Right atrium auricular region (tissue), 2 donors: ENCODE data around the gene CDCA3. TPM values are rescaled to one million over a fixed set of nuclear protein-coding genes. Genes with fewer than 3 reads are reported as not detected.

Source experiments
- DNase-seq: peaks from one replicate; pipeline ENCODE4 v3.0.0-alpha.2; 2019; ENCODE audit warnings: low spot score
- H3K27ac ChIP-seq, 2 donors: fragments of 200-600 bp; sonication (generic); 1 replicate in 1 of 2; 2 replicates in 1 of 2; pipeline ENCODE4 v1.5.1; 2016 to 2019
- H3K27me3 ChIP-seq, 2 donors: fragments of 200-600 bp; sonication (generic); one replicate each; pipeline versions ENCODE4 v1.5.1 to v1.6.0; 2017 to 2019
- H3K36me3 ChIP-seq: fragments of 200-600 bp; sonication (generic); one replicate; pipeline ENCODE4 v1.5.1; 2016
- H3K4me1 ChIP-seq, 2 donors: fragments of 200-600 bp; sonication (generic); one replicate each; pipeline versions ENCODE4 v1.5.1 to v1.6.0; 2017 to 2019
- H3K4me3 ChIP-seq, 2 donors: fragments of 200-600 bp; sonication (generic); 1 replicate in 1 of 2; 2 replicates in 1 of 2; pipeline ENCODE4 v1.5.1; 2017 to 2019; ENCODE audit warnings: mild to moderate bottlenecking in 1 of 2, moderate library complexity in 1 of 2
- H3K9me3 ChIP-seq, 2 donors: fragments of 200-600 bp; sonication (generic); one replicate each; pipeline ENCODE4 v1.5.1; 2019
- CTCF ChIP-seq, 2 donors: fragments of 200-600 bp; sonication (generic); IDR thresholded peaks; one replicate each; pipeline ENCODE4 v1.5.1; 2019; ENCODE audit warnings: antibody characterized with exemption in 2 of 2
- total RNA-seq, 2 donors: library from RNA; depleted of rRNA; stranded (reverse); fragments of >200 nt; gene quantifications; one replicate each; pipeline ENCODE4 v1.1.0, GENCODE V29; 2016

Gene CDCA3
- total RNA-seq, 2 donors from 2014 or later = 0.39 to 1.7 TPM

GRCh38 chr12:6818222-6818621, 32.9 kb downstream of the CDCA3 start:
- Histone ChIP-seq H3K36me3 (no peaks in the 10 kb centered on the region), H3K27ac (no peak overlapping the region), H3K27me3 (no peaks in the 10 kb centered on the region), H3K4me3 (no peak overlapping the region), H3K9me3 (no peaks in the 10 kb centered on the region), H3K4me1 (peaks cover 3 to 19% of the 10 kb centered on the region in 2 donors)
- no peak for DNase-seq
- TF ChIP-seq CTCF (IDR thresholded peaks at IDR 0.05) = no peak

GRCh38 chr12:6817662-6818157, 33.4 kb downstream of the CDCA3 start:
- no peaks in the 10 kb centered on the region for H3K9me3 ChIP-seq
- no peak overlapping the region for H3K27ac ChIP-seq
- H3K4me1 ChIP-seq = peaks cover 3 to 19% of the 10 kb centered on the region in 2 donors
- DNase-seq = no peak
- H3K4me3 ChIP-seq = no peak overlapping the region
- no peaks in the 10 kb centered on the region for H3K27me3 ChIP-seq
- no peaks in the 10 kb centered on the region for H3K36me3 ChIP-seq
- TF ChIP-seq CTCF (IDR thresholded peaks at IDR 0.05) = no peak

GRCh38 chr12:6817098-6817497, 34.0 kb downstream of the CDCA3 start:
- DNase-seq = no peak
- no peak overlapping the region for H3K4me3 ChIP-seq
- no peak for TF ChIP-seq CTCF (IDR thresholded peaks at IDR 0.05)
- no peaks in the 10 kb centered on the region for H3K27me3 ChIP-seq
- H3K36me3 ChIP-seq = no peaks in the 10 kb centered on the region
- H3K9me3 ChIP-seq = no peaks in the 10 kb centered on the region
- H3K27ac ChIP-seq = no peak overlapping the region
- peaks cover 3 to 14% of the 10 kb centered on the region in 2 donors for H3K4me1 ChIP-seq

GRCh38 chr12:6816598-6816997, 34.5 kb downstream of the CDCA3 start:
- no peaks in the 10 kb centered on the region for H3K36me3 ChIP-seq
- no peak for DNase-seq
- no peak overlapping the region for H3K4me3 ChIP-seq
- H3K4me1 ChIP-seq = peaks cover 3 to 9% of the 10 kb centered on the region in 2 donors
- H3K27ac ChIP-seq = no peak overlapping the region
- no peaks in the 10 kb centered on the region for H3K27me3 ChIP-seq
- no peaks in the 10 kb centered on the region for H3K9me3 ChIP-seq
- no peak for TF ChIP-seq CTCF (IDR thresholded peaks at IDR 0.05)

- no peaks in the 10 kb centered on the region for H3K9me3 ChIP-seq
- no peaks in the 10 kb centered on the region for H3K4me1 ChIP-seq
- DNase-seq = no peak
- no peak overlapping the region for H3K4me3 ChIP-seq
- no peaks in the 10 kb centered on the region for H3K27me3 ChIP-seq
- no peaks in the 10 kb centered on the region for H3K36me3 ChIP-seq
- no peak for TF ChIP-seq CTCF (IDR thresholded peaks at IDR 0.05)
- no peak overlapping the region for H3K27ac ChIP-seq
These were observed 37.7 kb downstream of the CDCA3 start for GRCh38 chr12:6813363-6813762.

- no peaks in the 10 kb centered on the region for H3K9me3 ChIP-seq
- no peaks in the 10 kb centered on the region for H3K4me1 ChIP-seq
- DNase-seq = no peak
- H3K4me3 ChIP-seq = no peak overlapping the region
- no peak overlapping the region for H3K27ac ChIP-seq
- no peaks in the 10 kb centered on the region for H3K36me3 ChIP-seq
- no peaks in the 10 kb centered on the region for H3K27me3 ChIP-seq
- TF ChIP-seq CTCF (IDR thresholded peaks at IDR 0.05) = no peak
These were observed 40.3 kb downstream of the CDCA3 start for GRCh38 chr12:6810758-6811157.
